Activated CD4-positive, alpha-beta T cell treated with anti-CD3 and anti-CD28 coated beads, Interleukin-2, amount 10 ng/mL, durations not matched to agents 7 days and 5 days (primary cell): ENCODE data around the gene WWC2. TPM values are rescaled to one million over a fixed set of nuclear protein-coding genes. Genes with fewer than 3 reads are reported as not detected.

Source experiments
- CTCF ChIA-PET: fragments of 350-600 bp; sonication (Branson Sonifier 250); formaldehyde crosslinking; loops from one replicate; lab custom pipeline; 2021; ENCODE audit warnings: antibody characterized with exemption; lab: Charles Lee
- POLR2A ChIA-PET: fragments of 350-600 bp; sonication (Branson Sonifier 250); formaldehyde crosslinking; loops from one replicate; lab custom pipeline; 2021; ENCODE audit warnings: antibody characterized with exemption; lab: Charles Lee
- DNase-seq: peaks from one replicate; pipeline ENCODE4 v3.0.0-alpha.2; 2020
- H3K27ac Mint-ChIP-seq: one replicate; pipeline ENCODE4 v1.8.0; 2021; ENCODE audit warnings: mild to moderate bottlenecking, moderate library complexity, mixed read lengths
- H3K27me3 Mint-ChIP-seq: one replicate; pipeline ENCODE4 v1.8.0; 2021; ENCODE audit warnings: mixed read lengths
- H3K36me3 Mint-ChIP-seq: one replicate; pipeline ENCODE4 v1.8.0; 2021; ENCODE audit warnings: low read depth, mixed read lengths
- H3K4me1 Mint-ChIP-seq: one replicate; pipeline ENCODE4 v1.8.0; 2021; ENCODE audit warnings: mixed read lengths
- H3K4me3 Mint-ChIP-seq: one replicate; pipeline ENCODE4 v1.8.0; 2021; ENCODE audit warnings: mild to moderate bottlenecking, moderate library complexity, mixed read lengths
- H3K9me3 Mint-ChIP-seq: one replicate; pipeline ENCODE4 v1.8.0; 2021; ENCODE audit warnings: mixed read lengths
- total RNA-seq, 2 experiments: library from RNA; stranded (reverse); gene quantifications; one replicate each; pipeline ENCODE4 v1.2.3, GENCODE V29; 2021

WWC2 gene
- total RNA-seq, 2 experiments from 2014 or later: 0.25 to 0.52 TPM

DNA sequence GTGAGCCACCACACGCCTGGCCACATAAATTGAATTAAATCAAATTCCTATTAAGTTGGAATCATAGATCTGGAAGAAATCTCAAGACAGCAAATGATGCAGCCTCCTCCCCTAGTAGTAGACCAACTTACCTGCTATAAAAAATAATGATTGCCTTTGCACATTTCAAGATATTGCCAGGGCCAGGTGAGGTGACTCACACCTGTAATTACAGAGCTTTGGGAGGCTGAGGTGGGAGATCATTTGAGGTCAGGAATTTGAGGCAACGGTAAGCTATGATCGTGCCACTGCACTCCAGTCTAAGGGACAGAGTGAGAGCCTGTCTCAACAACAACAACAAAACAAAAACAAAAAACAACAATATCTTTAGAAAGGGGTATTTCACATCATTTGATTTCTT, 17.0 kb upstream of the WWC2 start:
- Mint-ChIP-seq H3K9me3 (no peaks in the 10 kb centered on the region), H3K36me3 (no peaks in the 10 kb centered on the region), H3K4me3 (no peak overlapping the region), H3K27ac (no peak overlapping the region), H3K27me3 (peaks cover 6% of the 10 kb centered on the region), H3K4me1 (no peaks in the 10 kb centered on the region)
- DNase-seq: no peak
- ChIA-PET POLR2A (no interaction called here), CTCF (no interaction called here)

DNA sequence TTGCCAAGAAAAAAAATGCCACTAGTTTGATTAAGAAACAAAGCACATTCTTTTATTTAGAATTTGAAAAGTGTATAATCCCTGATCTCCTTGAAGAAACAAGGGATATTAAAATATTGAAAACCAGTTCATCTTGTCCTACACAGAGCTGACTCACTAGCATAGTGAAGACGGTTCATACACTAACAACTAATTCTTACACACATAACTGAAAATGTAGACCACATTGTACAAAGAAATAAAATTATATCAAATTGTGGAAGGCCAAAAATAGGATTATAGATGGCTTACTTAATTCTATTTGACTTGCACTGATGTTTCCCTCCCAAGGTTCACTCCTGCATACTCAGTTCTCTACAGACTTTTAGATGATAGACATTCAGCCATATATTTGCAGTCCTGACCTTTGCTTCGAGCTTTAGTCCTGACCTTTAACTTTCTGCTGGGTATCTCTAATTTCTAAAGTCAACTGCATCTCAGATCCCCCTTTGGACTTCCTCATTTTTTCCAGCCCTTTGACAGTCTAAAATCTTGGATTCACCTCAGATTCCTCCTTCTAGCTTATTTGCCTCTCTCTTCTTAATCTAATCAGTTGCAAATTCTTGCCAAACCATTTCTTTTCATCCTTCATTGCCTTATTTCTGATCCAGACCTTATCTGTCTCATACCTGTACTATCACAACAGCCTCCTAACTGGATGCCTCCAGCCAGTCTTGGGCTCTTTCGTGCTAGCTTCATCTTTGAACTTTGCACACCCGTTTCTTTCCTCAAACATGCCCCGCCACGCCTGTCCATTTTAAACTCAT, 4.5 kb upstream of the WWC2 start:
- Mint-ChIP-seq H3K9me3 (peaks cover under 1% of the 10 kb centered on the region), H3K36me3 (no peaks in the 10 kb centered on the region), H3K27ac (no peak overlapping the region), H3K27me3 (peaks cover 35% of the 10 kb centered on the region), H3K4me3 (no peak overlapping the region), H3K4me1 (peaks cover 3% of the 10 kb centered on the region)
- ChIA-PET POLR2A (no interaction called here), CTCF (no interaction called here)
- DNase-seq: no peak

DNA sequence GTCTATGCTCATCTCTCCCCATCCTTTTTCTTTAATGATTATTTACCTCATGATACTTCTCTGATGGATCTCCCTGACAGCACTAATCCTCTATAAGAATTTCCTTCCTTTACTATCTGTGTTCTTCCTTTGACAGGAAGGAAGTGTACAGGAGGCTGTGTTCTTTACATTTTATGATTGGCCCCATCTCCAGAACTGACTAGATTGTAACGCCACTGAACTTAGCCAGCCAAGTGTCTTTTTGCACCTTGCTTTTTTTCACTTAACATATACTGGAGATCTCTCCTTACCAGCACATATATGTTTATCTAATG, 3.9 kb upstream of the WWC2 start:
- no peaks in the 10 kb centered on the region for H3K9me3 Mint-ChIP-seq
- DNase-seq: no peak
- no peaks in the 10 kb centered on the region for H3K36me3 Mint-ChIP-seq
- H3K4me3 Mint-ChIP-seq: no peak overlapping the region
- H3K27ac Mint-ChIP-seq: no peak overlapping the region
- ChIA-PET CTCF (no interaction called here), POLR2A (no interaction called here)
- H3K4me1 Mint-ChIP-seq: peaks cover 5% of the 10 kb centered on the region
- H3K27me3 Mint-ChIP-seq: peaks cover 36% of the 10 kb centered on the region

DNA sequence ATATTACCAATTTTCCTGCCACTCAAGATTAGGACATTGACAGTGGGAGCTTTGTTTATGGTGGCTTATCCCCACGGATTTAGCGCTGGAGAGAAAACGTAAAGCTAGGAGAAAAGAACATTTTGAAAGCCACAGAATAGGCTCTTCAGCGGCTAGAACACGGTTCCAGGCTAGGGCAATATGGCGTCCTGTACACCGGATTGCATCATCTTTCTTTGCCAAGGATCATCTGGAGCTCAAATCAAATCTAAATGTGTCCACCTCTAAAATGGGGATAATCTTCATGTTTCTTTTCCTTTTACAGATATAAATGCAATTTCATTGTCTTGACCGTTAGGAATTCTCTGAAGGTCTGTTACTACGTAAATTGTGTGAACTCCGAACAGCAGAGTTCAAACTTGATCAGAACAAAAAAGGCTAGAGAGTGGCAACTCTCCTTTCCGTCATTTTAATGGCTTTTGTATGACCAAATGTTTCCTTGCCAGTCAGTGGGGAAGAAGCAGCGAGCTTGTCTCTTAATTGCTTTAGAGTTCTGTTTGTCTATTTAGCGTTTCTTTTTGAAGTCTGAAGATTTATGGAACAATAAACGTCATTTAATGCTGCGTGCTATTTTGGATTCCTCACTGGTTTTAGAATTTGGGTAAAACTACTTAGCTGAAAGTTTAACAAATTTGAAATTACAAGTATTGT, 2.6 kb upstream of the WWC2 start:
- Mint-ChIP-seq H3K4me3 (no peak overlapping the region), H3K36me3 (no peaks in the 10 kb centered on the region), H3K27ac (no peak overlapping the region), H3K9me3 (no peaks in the 10 kb centered on the region), H3K4me1 (peaks cover 5% of the 10 kb centered on the region), H3K27me3 (peaks cover 43% of the 10 kb centered on the region)
- no peak for DNase-seq
- ChIA-PET CTCF (no interaction called here), POLR2A (no interaction called here)

DNA sequence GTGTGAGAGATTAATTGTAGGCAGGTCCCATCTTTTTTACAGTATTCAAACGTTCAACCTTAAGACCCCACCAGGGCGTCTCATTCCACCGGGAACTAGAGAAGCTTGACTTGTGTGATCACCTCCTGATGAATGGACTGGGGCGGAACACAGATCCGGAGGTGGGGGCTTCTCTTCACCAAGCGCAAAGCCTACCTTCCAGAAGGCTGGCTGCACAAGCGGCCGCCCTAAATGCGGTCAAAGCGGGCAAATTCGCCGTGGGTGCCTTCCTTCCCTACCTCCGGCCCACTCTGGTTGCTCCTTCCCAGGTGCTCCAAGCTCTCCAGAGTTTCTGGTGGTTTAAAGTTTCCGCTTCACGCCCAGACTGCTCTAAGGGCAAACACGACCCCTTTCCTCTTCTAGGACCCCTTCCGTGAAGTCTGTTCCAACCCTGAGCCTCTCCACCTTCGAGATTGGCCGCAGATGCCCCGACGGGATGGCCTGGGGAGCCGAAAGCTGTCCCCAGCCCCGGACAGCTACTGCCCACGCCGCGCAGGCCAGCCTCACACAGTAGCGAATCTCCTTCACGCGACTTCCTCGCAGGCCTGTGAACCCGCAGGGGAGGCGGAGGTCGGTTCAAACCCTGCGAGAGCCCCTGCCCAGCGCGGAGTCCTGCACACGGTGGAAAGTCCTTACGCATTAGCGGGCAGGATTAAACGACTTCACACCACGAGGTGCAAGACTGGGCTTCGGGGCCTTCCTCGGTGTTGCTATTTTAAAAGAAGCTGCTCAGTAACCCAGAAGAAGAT, 1.6 kb upstream of the WWC2 start:
- H3K4me1 Mint-ChIP-seq: peaks cover 5% of the 10 kb centered on the region
- H3K4me3 Mint-ChIP-seq: peak overlapping the region; percentile 38
- H3K36me3 Mint-ChIP-seq: no peaks in the 10 kb centered on the region
- H3K27ac Mint-ChIP-seq: no peak overlapping the region
- peaks cover 53% of the 10 kb centered on the region for H3K27me3 Mint-ChIP-seq
- H3K9me3 Mint-ChIP-seq: no peaks in the 10 kb centered on the region
- no peak for DNase-seq
- CTCF ChIA-PET: interaction anchor here (1.4 kb wide), 1 partner anchor 24 kb away, joined by 3 read pairs; no protein-coding TSS in a partner anchor
- POLR2A ChIA-PET: no interaction called here

DNA sequence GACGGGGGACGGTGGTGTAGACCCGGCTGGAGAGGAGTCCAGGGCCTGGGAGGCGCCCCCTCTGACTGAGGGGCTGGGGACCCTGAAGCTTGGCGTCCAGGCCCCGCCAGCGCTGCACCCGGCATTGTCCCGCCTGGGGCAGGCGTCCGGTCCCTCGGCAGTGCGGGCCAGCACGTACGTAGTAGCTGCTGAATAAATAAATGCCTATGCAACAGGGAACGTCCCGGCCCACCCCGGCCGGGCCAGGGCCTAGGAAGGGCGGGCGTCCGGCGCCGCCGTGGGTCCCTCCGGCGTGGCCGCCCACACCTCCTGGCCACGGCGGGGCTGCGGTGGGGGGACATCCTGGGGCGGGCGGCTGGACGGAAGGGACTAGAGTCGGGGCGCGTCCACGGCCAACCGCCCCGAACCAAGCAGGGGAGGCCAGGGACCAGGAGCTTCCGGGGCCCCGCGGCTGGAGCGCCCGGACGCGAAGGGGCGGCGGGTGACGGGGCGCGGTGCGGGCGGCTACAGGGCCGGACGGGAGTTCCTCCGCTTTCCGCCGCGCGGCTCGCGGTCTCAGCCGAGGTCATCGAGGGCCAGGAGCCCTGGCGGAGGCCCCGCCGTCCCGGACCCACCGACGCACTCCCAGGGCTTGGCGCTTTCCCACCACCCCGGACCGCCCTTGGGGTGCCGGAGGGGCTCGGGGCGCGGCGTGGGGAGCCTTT, 886 bp upstream of the WWC2 start:
- Mint-ChIP-seq H3K27me3 (peaks cover 60% of the 10 kb centered on the region), H3K9me3 (no peaks in the 10 kb centered on the region), H3K4me3 (peak overlapping the region; percentile 56), H3K36me3 (no peaks in the 10 kb centered on the region), H3K4me1 (peaks cover 5% of the 10 kb centered on the region), H3K27ac (no peak overlapping the region)
- DNase-seq: peak; percentile 8
- ChIA-PET POLR2A (no interaction called here), CTCF (interaction anchor here (1.0 to 1.6 kb wide), 3 partner anchors 25 to 173 kb away, joined by 3 to 4 read pairs (median 3); no protein-coding TSS in a partner anchor)

DNA sequence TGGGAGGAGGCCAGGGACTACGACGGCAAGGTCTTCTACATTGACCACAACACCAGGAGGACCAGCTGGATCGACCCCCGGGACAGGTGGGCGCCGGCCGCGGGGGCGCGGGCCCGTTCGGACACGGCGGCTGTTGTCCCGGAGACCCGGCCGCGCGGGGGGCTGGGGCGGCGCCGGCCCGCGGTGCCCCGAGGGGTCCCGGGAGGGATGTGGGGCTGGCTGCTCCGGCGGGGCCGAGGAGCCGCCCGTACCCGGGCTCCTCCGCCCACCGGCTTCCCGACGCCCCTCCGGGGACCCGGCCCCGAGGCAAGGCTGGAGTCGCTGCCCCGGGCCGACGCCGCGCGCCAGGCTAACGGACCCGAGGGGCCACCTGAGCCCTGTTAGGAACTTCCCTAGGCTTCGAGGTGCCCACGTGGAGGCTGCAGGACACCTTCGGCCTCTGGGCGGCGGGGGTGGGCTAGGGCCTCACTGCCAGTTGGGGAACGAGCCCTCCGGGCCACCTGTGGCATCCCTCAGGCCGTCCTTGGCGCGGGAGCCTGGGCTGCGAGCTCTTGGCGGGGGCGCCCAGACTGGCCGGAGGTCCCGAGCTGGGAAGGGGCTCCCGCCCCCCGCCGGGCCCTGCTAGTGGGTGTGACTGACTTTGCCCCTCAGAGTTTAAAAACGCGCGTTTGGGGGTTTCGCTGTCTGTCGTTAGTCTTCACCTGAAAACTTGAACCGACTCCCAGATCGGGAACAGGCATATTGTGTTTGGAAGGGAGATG, 660 bp downstream of the WWC2 start:
- POLR2A ChIA-PET: interaction anchor here (0.6 kb wide), 1 partner anchor 14 kb away, joined by 4 read pairs; no protein-coding TSS in a partner anchor
- H3K4me3 Mint-ChIP-seq: peak overlapping the region; percentile 25
- CTCF ChIA-PET: interaction anchor here (0.8 to 1.6 kb wide), 2 partner anchors 10 to 163 kb away, joined by 4 read pairs; no protein-coding TSS in a partner anchor
- no peak for DNase-seq
- no peaks in the 10 kb centered on the region for H3K9me3 Mint-ChIP-seq
- no peak overlapping the region for H3K27ac Mint-ChIP-seq
- peaks cover 53% of the 10 kb centered on the region for H3K27me3 Mint-ChIP-seq
- peaks cover 5% of the 10 kb centered on the region for H3K4me1 Mint-ChIP-seq
- H3K36me3 Mint-ChIP-seq: no peaks in the 10 kb centered on the region

DNA sequence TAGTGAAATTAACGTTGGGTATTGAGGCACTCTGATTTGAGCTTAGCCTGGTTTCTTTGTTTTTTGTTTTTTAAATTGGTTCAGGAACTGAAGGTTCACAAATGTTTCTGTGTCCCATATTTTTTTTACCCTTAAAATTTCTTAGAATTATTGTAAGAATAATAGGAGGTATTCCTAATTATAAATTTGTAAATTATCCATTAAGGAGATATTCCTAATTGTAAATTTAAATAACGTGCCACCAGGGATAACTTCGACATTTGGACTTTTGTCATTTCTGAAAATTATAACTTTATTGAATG, 1.2 kb downstream of the WWC2 start:
- H3K4me3 Mint-ChIP-seq: peak overlapping the region; percentile 25
- H3K9me3 Mint-ChIP-seq: no peaks in the 10 kb centered on the region
- peaks cover 5% of the 10 kb centered on the region for H3K4me1 Mint-ChIP-seq
- CTCF ChIA-PET: interaction anchor here (0.8 kb wide), 1 partner anchor 10 kb away, joined by 4 read pairs; no protein-coding TSS in a partner anchor
- peaks cover 48% of the 10 kb centered on the region for H3K27me3 Mint-ChIP-seq
- no peaks in the 10 kb centered on the region for H3K36me3 Mint-ChIP-seq
- POLR2A ChIA-PET: interaction anchor here (0.6 kb wide), 1 partner anchor 14 kb away, joined by 4 read pairs; no protein-coding TSS in a partner anchor
- H3K27ac Mint-ChIP-seq: no peak overlapping the region
- DNase-seq: no peak

DNA sequence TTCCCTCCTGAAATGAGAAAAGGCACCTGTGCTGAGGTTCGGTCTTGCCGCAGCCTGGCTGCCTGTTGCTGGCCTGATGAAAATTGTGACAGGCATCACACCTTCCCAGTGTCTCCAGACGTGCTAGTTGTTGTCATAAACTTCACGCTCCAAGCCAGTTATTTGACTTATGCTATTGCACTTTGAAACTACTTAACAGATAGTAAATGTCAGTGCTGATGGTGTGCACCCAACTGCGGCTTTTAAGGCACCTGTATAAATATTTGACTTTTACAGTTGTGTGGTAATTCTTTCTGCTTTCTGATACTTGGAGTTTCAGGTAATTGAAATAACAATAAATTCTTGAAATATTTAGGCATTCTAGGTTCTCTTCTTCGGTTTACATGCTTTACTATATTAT, 1.8 kb downstream of the WWC2 start:
- DNase-seq: no peak
- Mint-ChIP-seq H3K4me3 (no peak overlapping the region), H3K9me3 (no peaks in the 10 kb centered on the region), H3K4me1 (peaks cover 5% of the 10 kb centered on the region), H3K27ac (no peak overlapping the region), H3K27me3 (peaks cover 45% of the 10 kb centered on the region), H3K36me3 (no peaks in the 10 kb centered on the region)
- ChIA-PET POLR2A (interaction anchor here (0.6 kb wide), 1 partner anchor 15 kb away, joined by 4 read pairs; no protein-coding TSS in a partner anchor), CTCF (no interaction called here)

DNA sequence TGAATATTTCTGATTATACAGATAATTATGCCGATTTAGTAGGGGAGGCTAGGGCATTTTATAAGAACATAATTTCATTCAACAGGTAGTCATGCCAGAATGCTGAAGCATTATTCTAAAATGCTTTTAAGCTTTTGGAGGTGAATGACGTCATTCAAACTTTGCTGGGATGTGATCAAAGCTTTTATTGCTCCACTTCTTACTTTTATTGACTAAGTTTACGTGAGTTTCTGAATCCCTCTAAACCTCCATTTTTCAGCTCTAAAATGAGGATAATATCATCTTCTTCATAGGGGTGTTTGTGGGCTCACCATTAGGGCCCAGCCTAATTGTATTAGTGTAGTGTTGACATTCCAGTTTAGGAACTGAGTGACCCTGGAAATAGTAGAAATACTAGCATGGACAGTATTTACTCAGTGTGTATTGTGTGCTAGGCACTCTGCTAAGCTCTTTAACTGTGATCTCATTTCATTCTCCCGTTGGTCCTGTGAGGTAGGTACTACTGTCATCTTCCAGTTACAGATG, 3.0 kb downstream of the WWC2 start:
- Mint-ChIP-seq H3K27me3 (peaks cover 38% of the 10 kb centered on the region), H3K4me3 (no peak overlapping the region), H3K4me1 (peaks cover 5% of the 10 kb centered on the region), H3K36me3 (no peaks in the 10 kb centered on the region), H3K9me3 (no peaks in the 10 kb centered on the region), H3K27ac (no peak overlapping the region)
- POLR2A ChIA-PET: no interaction called here
- CTCF ChIA-PET: interaction anchor here (1.6 to 2.1 kb wide), 2 partner anchors 10 kb away, joined by 3 to 7 read pairs; no protein-coding TSS in a partner anchor
- DNase-seq: no peak

DNA sequence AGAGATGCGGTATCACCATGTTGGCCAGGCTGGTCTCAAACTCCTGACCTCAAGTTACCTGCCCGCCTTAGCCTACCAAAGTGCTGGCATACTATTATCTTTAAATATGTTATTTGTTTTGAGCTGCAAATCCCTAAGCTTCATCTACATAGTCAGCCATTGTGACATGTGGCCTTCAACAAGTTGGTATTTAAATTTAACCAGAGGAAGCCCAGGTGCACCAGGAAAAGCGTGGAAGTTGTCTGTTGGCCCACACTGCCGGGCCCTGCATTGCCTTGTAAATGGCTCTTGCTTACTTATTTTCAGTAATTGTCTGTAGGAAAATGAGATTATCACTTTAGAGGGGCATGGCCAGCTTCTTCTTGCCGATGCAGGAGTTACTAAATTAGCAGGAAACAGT, 6.0 kb downstream of the WWC2 start:
- H3K27me3 Mint-ChIP-seq: peaks cover 28% of the 10 kb centered on the region
- peaks cover under 1% of the 10 kb centered on the region for H3K4me1 Mint-ChIP-seq
- H3K36me3 Mint-ChIP-seq: no peaks in the 10 kb centered on the region
- no peak overlapping the region for H3K4me3 Mint-ChIP-seq
- no peaks in the 10 kb centered on the region for H3K9me3 Mint-ChIP-seq
- no peak overlapping the region for H3K27ac Mint-ChIP-seq
- ChIA-PET POLR2A (no interaction called here), CTCF (interaction anchor here (1.1 kb wide), 1 partner anchor 43 kb away, joined by 4 read pairs; no protein-coding TSS in a partner anchor)
- DNase-seq: no peak
